ENCODE results near the gene HSD17B2.

HSD17B2 gene

GRCh38 chr16:82050909-82051357 lies 15.9 kb downstream of the HSD17B2 start:
- no peak for DNase-seq (ENCODE audit: low read depth)

GRCh38 chr16:82051656-82052055 lies 16.6 kb downstream of the HSD17B2 start:
- DNase-seq (ENCODE audit: low read depth) = no peak

- DNase-seq (ENCODE audit: low read depth) = no peak
These were observed 20.1 kb downstream of the HSD17B2 start for GRCh38 chr16:82055117-82055516.

GRCh38 chr16:82055728-82056549 lies 20.9 kb downstream of the HSD17B2 start:
- no peak for DNase-seq (ENCODE audit: low read depth)

- no peak for DNase-seq (ENCODE audit: low read depth)
These were observed 21.5 kb downstream of the HSD17B2 start for GRCh38 chr16:82056550-82056896.

- DNase-seq (ENCODE audit: low read depth) = no peak
These were observed 24.3 kb downstream of the HSD17B2 start for GRCh38 chr16:82059161-82059982.

- no peak for DNase-seq (ENCODE audit: low read depth)
These were observed 24.9 kb downstream of the HSD17B2 start for GRCh38 chr16:82059983-82060421.

- DNase-seq (ENCODE audit: low read depth) = no peak
These were observed 26.9 kb downstream of the HSD17B2 start for GRCh38 chr16:82061861-82062525.

- no peak for DNase-seq (ENCODE audit: low read depth)
These were observed 27.6 kb downstream of the HSD17B2 start for GRCh38 chr16:82062645-82063058.

GRCh38 chr16:82063456-82064082 lies 28.5 kb downstream of the HSD17B2 start:
- no peak for DNase-seq (ENCODE audit: low read depth)

- no peak for DNase-seq (ENCODE audit: low read depth)
These were observed 32.2 kb downstream of the HSD17B2 start for GRCh38 chr16:82067042-82067803.

- no peak for DNase-seq (ENCODE audit: low read depth)
These were observed 32.8 kb downstream of the HSD17B2 start for GRCh38 chr16:82067804-82068325.

GRCh38 chr16:82070656-82071369 lies 35.8 kb downstream of the HSD17B2 start:
- peak; percentile 64 for DNase-seq (ENCODE audit: low read depth)

GRCh38 chr16:82071421-82071820 lies 36.4 kb downstream of the HSD17B2 start:
- no peak for DNase-seq (ENCODE audit: low read depth)

GRCh38 chr16:82072313-82072712 lies 37.3 kb downstream of the HSD17B2 start:
- no peak for DNase-seq (ENCODE audit: low read depth)

- no peak for DNase-seq (ENCODE audit: low read depth)
These were observed 39.0 kb downstream of the HSD17B2 start for GRCh38 chr16:82074019-82074558.

GRCh38 chr16:82078125-82078524 lies 43.1 kb downstream of the HSD17B2 start:
- DNase-seq (ENCODE audit: low read depth) = no peak

- no peak for DNase-seq (ENCODE audit: low read depth)
These were observed 44.8 kb downstream of the HSD17B2 start for GRCh38 chr16:82079892-82080291.

GRCh38 chr16:82081264-82081663 lies 46.2 kb downstream of the HSD17B2 start:
- no peak for DNase-seq (ENCODE audit: low read depth)

GRCh38 chr16:82082097-82082496 lies 47.0 kb downstream of the HSD17B2 start:
- no peak for DNase-seq (ENCODE audit: low read depth)
